ENCODE measurements around the gene AUTS2. TPM values are rescaled to one million over a fixed set of nuclear protein-coding genes. Genes with fewer than 3 reads are reported as not detected.

Gene AUTS2
- total RNA-seq, 1 experiment from 2014 or later = 2.5 TPM

DNA sequence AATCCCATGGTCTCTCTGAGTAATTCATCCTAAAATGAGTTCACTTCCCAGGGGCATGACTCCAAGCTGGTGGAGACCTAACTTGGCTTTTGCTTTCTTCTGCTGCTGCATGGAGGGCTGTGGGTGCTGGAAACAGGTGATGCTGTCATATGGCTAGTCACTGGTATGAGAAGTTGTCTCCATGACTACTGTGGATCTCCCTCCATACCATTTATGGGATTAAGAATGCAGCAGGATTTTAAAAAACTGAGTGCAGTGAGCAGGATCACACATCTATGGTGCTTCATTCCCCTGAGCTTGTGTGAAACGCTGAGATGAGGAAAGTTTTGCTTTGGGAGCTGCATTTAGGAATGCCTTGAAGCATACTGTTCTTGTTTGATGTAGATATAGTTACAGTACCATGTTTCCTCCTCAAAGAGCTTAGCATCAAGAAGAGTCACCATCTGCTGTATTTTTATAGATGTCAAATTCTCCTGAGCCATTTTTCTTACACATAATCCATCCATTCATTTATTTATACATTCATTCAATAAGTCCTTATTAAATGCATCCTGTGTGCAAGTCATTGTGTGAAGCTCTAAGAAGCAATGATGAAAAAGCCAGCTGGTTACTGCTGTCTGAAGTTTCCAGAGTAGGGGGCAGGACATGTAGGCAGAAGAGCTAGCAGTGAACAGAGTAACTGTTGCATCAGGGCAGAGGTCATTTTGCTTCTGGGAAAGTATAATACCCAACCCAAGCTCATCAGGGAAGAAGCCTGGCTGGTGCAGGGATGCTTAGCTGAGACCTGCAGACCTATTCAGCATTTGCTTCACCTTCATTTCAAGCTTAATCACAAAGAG, 534.8 kb downstream of the AUTS2 start:
- ChIA-PET POLR2A (no interaction called here), CTCF (no interaction called here)
- TF ChIP-seq POLR2AphosphoS5 (IDR thresholded peaks at IDR 0.05; ENCODE audit: low read depth, low read length) (no peak), TCF7L2 (IDR thresholded peaks at IDR 0.05; ENCODE audit: low read depth, low read length) (no peak), SIN3A (IDR thresholded peaks at IDR 0.05; ENCODE audit: borderline replicate concordance, insufficient read depth, low read depth, low read length) (no peak)
- TF ChIP-seq, protein P1, sequence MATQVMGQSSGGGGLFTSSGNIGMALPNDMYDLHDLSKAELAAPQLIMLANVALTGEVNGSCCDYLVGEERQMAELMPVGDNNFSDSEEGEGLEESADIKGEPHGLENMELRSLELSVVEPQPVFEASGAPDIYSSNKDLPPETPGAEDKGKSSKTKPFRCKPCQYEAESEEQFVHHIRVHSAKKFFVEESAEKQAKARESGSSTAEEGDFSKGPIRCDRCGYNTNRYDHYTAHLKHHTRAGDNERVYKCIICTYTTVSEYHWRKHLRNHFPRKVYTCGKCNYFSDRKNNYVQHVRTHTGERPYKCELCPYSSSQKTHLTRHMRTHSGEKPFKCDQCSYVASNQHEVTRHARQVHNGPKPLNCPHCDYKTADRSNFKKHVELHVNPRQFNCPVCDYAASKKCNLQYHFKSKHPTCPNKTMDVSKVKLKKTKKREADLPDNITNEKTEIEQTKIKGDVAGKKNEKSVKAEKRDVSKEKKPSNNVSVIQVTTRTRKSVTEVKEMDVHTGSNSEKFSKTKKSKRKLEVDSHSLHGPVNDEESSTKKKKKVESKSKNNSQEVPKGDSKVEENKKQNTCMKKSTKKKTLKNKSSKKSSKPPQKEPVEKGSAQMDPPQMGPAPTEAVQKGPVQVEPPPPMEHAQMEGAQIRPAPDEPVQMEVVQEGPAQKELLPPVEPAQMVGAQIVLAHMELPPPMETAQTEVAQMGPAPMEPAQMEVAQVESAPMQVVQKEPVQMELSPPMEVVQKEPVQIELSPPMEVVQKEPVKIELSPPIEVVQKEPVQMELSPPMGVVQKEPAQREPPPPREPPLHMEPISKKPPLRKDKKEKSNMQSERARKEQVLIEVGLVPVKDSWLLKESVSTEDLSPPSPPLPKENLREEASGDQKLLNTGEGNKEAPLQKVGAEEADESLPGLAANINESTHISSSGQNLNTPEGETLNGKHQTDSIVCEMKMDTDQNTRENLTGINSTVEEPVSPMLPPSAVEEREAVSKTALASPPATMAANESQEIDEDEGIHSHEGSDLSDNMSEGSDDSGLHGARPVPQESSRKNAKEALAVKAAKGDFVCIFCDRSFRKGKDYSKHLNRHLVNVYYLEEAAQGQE (IDR thresholded peaks at IDR 0.05; ENCODE audit: insufficient read depth in 1 of 2, low read depth in 2 of 2, low read length in 1 of 2) = no peak
- TF ChIP-seq, protein P2, sequence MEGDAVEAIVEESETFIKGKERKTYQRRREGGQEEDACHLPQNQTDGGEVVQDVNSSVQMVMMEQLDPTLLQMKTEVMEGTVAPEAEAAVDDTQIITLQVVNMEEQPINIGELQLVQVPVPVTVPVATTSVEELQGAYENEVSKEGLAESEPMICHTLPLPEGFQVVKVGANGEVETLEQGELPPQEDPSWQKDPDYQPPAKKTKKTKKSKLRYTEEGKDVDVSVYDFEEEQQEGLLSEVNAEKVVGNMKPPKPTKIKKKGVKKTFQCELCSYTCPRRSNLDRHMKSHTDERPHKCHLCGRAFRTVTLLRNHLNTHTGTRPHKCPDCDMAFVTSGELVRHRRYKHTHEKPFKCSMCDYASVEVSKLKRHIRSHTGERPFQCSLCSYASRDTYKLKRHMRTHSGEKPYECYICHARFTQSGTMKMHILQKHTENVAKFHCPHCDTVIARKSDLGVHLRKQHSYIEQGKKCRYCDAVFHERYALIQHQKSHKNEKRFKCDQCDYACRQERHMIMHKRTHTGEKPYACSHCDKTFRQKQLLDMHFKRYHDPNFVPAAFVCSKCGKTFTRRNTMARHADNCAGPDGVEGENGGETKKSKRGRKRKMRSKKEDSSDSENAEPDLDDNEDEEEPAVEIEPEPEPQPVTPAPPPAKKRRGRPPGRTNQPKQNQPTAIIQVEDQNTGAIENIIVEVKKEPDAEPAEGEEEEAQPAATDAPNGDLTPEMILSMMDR (IDR thresholded peaks at IDR 0.05) = no peak
- no peak for DNase-seq (ENCODE audit: low read depth, low spot score)
- H3K4me3 ChIP-seq (ENCODE audit: low read depth in 2 of 2, low read length in 2 of 2) = no peak overlapping the region
- no TSS peak for BruUV-seq (replicated peaks)
- no peak overlapping the region for H3K27ac ChIP-seq (ENCODE audit: low read length)
- in situ Hi-C loops (cut with HindIII; ENCODE audit: low pct_unique_long_range_greater_than_20kb, low sequenced_read_pairs) (no loop called here), intact Hi-C loops (cut with micrococcal nuclease; ENCODE audit: unreplicated experiment) (no loop called here)
- no peaks in the 10 kb centered on the region for H3K27me3 ChIP-seq (ENCODE audit: control insufficient read depth, insufficient read depth, low read length)
- no peaks in the 10 kb centered on the region for H3K9me3 ChIP-seq (ENCODE audit: control insufficient read depth, insufficient read depth, low read depth, low read length)
- ATAC-seq = no peak
- H3K4me1 ChIP-seq (ENCODE audit: control insufficient read depth, insufficient read depth, low read length) = no peaks in the 10 kb centered on the region
- H3K36me3 ChIP-seq (ENCODE audit: control insufficient read depth, insufficient read depth, low read length) = no peaks in the 10 kb centered on the region

DNA sequence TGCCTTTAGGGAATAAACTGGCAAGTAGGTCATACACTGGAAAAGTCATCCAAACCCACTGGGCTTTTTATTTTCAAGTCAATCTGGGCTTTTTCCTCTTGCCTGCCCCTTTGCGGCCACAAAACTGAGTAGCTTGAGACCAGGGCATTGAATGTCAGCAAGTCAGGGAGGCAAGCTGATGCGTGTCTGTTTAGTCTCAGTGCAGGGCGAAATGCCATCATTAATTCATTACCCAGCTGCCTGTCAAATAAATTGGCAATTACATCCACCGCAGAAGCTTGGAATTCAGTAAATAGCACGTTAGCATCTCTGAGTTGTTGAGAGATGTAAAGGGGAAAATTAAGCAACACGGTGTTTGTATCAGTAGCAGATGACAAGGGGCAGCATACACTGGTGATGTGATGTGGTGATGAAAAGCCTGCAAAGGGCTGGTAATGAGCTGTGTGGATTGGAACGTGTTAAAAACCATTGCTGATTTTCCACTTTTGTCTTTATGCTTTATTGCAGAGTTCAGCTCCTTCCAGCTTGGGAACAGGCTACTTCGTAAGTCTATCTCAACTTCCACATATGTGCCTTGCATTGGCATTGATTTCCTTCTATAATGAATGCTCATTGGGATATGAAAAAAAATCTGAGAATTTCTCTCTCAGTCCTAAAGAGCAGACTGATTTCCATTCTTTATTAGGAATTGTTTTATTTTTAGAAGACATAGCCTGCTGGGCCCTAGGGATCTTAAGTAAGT, 535.9 kb downstream of the AUTS2 start:
- intact Hi-C loops (cut with micrococcal nuclease; ENCODE audit: unreplicated experiment) (no loop called here), in situ Hi-C loops (cut with HindIII; ENCODE audit: low pct_unique_long_range_greater_than_20kb, low sequenced_read_pairs) (no loop called here)
- no peak overlapping the region for H3K27ac ChIP-seq (ENCODE audit: low read length)
- DNase-seq (ENCODE audit: low read depth, low spot score) (no peak), ATAC-seq (no peak)
- CTCF ChIA-PET = no interaction called here
- no peak overlapping the region for H3K4me3 ChIP-seq (ENCODE audit: low read depth in 2 of 2, low read length in 2 of 2)
- TF ChIP-seq TCF7L2 (IDR thresholded peaks at IDR 0.05; ENCODE audit: low read depth, low read length) (no peak), SIN3A (IDR thresholded peaks at IDR 0.05; ENCODE audit: borderline replicate concordance, insufficient read depth, low read depth, low read length) (no peak), POLR2AphosphoS5 (IDR thresholded peaks at IDR 0.05; ENCODE audit: low read depth, low read length) (no peak)
- TF ChIP-seq, protein P1 (IDR thresholded peaks at IDR 0.05; ENCODE audit: insufficient read depth in 1 of 2, low read depth in 2 of 2, low read length in 1 of 2) = no peak
- H3K36me3 ChIP-seq (ENCODE audit: control insufficient read depth, insufficient read depth, low read length) = no peaks in the 10 kb centered on the region
- no peaks in the 10 kb centered on the region for H3K9me3 ChIP-seq (ENCODE audit: control insufficient read depth, insufficient read depth, low read depth, low read length)
- POLR2A ChIA-PET = interaction anchor here (0.7 kb wide), 1 partner anchor 188 kb away, joined by 3 read pairs; no protein-coding TSS in a partner anchor
- H3K27me3 ChIP-seq (ENCODE audit: control insufficient read depth, insufficient read depth, low read length) = no peaks in the 10 kb centered on the region
- no TSS peak for BruUV-seq (replicated peaks)
- H3K4me1 ChIP-seq (ENCODE audit: control insufficient read depth, insufficient read depth, low read length) = no peaks in the 10 kb centered on the region

Data from Panc1 (cell line).